ENCODE results near the gene SALL3. TPM values are rescaled to one million over a fixed set of nuclear protein-coding genes. Genes with fewer than 3 reads are reported as not detected.
A peak's percentile ranks its signal among the peaks of the same experiment; 100 is the strongest.

The SALL3 gene
- polyA plus RNA-seq, 12 donors: 0.03 to 0.11 (median 0.05) TPM; not detected in 8

DNA sequence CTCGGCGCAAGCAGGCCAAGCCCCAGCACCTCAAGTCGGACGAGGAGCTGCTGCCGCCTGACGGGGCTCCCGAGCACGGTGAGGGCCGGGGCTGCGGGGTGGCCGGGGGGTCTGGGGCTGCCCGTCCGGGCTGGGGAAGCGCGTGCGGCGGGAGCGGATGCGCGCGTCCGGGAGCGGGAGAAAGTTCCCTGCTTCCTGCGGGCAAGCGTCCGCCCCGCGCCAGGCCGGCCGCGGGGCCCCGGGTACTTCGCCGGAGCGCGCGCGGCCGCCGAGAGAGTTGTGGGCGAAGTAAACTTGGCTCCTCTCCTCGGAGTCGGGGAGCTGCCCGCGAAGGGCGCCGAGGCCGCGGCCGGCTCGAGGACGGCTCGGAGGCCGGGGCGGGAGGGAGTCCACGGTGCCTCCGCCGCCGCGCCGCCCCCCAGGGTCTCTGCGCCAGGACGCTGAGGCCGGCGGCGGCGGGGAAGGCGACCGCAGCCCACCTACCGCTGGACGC, 707 bp downstream of the SALL3 start:
- DNase-seq: no peak

DNA sequence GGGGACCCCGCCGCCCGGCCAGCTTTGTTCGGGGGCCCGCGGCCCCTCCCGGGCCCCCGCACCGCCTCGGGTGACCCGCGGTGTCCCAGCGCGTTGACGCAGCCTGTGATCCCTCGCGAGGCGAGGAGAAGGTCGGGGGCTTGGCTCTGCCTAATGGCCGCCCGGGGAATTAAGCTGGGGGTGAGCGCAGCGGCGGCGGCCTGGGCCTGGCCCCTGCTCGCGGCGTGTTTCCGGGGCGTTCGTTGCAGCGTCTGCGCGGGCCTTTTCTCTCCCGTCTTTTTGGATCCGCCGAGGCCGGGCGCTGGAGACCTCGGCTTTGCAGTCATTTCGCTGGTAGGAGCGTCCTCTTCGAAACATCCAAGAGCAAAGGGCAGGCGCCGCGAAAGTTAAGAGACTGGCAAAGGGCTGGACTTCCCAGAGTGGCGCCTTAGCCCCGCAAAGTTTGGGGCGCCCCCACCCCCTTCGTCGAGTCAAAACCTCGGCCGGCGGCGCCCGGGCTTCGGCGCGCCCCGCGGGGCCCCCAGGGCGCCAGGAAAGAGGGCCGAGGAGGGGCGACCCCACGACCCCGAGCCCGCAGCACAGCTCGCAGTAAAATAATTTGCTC, 1.3 kb downstream of the SALL3 start:
- no peak for DNase-seq

DNA sequence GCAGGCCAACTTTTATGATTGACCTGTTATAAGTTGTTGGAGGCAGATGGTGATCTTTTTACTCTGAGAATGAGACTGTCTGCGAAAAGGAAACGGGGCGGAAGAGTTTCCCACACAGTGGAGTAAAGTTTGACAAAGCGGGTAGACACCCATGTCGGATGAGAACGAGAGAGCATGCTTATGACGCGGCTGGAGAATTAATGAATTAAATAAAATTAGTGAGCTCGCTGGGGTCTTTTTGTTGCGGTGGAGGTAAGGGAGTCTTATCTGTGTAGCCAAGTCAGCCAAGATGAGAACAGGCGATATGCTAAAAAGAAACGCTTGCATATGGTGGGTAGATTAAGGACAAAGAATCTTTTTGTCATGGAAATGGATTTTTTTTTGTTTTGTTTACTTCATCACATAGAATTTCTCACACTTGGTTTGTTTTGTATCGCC, 1.8 kb downstream of the SALL3 start:
- DNase-seq: no peak

DNA sequence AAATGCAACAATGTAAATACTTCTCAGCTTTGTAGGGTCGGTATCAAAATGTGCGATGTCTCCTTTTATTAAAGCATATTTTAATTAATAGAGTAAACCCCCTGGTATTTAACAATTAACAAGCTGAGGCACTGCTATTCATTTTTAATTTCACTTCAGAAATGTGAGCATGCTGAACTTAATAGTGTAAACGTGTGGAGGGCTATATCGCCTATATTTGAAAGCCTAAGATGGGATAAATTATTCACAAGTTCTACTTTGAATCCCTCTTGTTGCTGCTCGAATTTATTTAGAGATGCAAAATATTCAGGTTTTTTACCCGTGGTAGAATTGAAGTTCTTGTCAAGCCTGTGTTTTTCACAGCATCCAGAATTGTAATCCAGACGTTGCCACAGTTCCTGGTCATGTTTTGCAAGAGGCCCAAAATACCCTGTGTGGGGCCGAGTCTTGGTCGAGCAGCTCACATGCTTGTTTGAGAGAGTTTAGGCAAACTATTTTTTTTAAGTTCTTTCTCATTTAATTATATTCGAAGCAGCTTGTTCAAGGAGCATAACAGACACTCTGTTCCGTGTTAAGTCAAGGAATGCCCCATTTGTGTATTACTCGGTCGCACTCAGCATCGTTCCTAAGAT, 2.5 kb downstream of the SALL3 start:
- no peak for DNase-seq

DNA sequence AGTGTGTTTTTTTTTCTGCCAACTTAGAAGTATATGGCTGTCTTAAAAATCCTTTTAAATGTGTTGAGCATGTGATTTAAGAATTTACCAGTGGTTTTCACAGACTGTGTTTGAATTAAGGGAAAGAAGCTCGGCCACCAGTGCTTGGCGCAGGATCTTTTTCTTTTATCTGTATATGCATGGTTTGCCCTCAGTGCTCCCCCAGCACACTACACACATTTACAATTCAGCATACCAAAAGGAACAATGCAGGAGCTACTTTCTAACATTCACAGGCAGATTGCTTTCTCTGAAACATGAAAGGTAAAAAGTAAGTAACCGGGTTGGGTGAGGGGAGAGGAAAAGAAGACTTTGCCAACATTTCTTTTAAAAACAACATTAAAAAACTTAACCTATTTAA, 3.9 kb downstream of the SALL3 start:
- no peak for DNase-seq

DNA sequence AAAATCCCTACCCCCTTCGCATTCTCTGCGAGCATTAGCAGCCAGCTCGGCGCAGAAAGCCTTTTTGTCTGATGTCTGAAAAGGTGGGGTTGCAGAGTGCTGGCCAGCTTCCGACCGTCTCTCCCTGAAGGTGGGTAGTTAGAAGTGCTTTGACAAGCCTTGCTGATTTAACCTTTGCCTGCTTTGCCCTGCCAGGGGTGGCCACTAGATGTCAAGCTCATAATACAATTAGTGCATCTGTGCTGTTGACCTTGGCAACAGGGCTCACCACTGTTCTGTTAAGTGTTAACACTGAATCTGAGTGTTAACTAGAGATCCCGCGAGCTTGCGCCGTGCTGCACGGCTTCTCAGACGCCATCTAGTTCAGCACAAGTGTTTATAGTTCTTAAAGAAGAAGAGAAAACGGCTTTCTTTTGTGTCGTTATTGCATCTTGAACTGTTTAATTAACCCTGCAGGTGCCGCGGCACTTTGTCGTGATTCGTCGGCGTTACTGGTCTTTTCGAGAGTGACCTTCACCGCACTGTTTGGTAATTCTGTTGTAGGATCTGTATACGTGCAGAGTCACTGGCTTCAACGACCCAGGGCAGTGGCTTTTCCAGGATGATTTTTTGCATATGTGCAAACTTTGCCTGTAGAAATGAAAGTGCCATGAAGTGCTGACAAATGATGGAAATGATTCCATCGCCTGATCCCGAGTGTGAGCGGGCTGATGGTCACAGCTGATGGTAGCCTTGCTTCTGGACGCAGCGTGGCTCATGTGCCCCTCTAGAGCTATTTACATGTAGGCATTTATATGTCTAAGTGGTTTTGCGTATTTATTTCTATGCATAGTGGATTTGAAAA, 5.5 kb downstream of the SALL3 start:
- DNase-seq: no peak

DNA sequence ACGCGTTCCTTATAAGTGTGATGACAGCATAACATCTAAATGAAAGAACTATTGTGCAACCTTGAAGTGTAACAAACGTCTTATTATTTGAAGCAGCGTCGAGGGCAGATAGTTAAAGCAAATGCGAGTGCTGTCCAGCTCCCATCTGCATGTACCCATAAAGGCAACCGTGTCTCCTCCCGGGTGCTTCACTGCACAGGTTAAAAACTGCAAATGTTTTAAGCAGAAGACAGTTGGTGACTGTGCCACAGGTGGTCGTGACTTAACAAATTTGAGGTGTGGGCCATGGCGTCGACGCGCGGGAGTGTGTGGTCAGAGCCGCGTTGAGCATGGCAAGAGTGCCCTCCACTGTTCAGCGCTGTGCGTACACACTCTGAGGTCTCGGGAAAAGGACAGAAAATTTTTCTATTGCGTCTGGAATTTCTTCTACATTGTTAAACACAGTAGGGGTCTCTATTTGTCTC, 6.4 kb downstream of the SALL3 start:
- DNase-seq: peak; percentile 39

DNA sequence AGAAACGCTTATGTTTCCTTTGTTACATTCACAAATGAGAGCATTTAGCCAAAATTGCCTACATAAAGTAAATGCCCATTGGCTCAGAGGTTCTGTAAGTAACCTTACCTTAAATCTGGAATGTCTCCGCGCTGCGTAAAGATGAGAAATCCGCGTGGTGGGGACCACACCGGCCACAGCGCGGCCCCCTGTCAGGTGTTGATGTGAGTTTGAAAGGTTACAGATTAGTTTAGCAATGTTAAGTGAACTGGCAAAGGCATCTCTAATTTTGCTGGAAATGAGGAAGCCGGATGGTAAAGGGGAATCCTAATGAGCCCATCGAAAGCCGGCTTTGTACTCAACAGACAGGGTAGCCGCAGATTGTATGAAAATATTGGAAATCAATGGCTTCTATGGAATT, 11.8 kb downstream of the SALL3 start:
- no peak for DNase-seq

DNA sequence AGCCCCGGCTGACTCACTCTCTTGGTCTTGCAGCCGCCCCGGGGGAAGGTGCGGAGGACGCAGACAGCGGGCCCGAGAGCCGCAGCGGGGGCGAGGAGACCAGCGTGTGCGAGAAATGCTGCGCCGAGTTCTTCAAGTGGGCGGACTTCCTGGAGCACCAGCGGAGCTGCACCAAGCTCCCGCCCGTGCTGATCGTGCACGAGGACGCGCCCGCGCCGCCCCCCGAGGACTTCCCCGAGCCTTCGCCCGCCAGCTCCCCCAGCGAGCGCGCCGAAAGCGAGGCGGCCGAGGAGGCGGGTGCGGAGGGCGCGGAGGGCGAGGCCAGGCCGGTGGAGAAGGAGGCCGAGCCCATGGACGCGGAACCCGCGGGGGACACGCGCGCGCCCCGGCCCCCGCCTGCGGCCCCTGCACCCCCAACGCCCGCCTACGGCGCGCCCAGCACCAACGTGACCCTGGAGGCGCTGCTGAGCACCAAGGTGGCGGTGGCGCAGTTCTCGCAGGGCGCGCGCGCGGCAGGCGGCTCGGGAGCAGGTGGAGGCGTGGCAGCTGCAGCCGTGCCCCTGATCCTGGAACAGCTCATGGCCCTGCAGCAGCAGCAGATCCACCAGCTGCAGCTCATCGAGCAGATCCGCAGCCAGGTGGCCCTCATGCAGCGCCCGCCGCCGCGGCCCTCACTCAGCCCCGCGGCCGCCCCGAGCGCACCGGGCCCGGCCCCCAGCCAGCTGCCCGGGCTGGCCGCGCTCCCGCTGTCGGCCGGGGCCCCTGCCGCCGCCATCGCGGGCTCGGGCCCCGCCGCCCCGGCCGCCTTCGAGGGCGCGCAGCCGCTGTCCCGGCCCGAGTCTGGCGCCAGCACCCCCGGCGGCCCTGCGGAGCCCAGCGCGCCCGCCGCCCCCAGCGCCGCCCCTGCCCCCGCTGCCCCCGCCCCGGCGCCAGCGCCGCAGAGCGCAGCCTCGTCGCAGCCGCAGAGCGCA, 12.7 kb downstream of the SALL3 start:
- no peak for DNase-seq

DNA sequence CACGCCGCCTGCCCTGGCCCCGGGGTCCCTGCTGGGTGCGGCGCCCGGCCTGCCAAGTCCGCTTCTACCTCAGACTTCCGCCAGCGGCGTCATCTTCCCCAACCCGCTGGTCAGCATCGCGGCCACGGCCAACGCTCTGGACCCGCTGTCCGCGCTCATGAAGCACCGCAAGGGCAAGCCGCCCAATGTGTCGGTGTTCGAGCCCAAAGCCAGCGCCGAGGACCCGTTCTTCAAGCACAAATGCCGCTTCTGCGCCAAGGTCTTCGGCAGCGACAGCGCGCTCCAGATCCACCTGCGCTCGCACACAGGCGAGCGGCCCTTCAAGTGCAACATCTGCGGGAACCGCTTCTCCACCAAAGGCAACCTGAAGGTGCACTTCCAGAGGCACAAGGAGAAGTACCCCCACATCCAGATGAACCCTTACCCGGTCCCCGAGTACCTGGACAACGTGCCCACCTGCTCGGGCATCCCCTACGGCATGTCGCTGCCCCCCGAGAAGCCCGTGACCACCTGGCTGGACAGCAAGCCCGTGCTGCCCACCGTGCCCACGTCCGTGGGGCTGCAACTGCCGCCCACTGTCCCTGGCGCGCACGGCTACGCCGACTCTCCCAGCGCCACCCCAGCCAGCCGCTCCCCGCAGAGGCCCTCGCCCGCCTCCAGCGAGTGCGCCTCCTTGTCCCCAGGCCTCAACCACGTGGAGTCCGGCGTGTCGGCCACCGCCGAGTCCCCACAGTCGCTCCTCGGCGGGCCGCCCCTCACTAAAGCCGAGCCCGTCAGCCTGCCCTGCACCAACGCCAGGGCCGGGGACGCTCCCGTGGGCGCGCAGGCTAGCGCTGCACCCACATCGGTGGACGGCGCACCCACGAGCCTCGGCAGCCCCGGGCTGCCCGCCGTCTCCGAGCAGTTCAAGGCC, 13.7 kb downstream of the SALL3 start:
- DNase-seq: no peak

DNA sequence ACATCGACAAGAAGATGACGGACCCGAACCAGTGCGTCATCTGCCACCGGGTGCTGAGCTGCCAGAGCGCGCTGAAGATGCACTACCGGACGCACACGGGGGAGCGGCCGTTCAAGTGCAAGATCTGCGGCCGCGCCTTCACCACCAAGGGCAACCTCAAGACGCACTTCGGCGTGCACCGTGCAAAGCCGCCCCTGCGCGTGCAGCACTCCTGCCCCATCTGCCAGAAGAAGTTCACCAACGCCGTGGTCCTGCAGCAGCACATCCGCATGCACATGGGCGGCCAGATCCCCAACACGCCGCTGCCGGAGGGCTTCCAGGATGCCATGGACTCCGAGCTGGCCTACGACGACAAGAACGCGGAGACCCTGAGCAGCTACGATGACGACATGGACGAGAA, 14.4 kb downstream of the SALL3 start:
- DNase-seq: no peak

DNA sequence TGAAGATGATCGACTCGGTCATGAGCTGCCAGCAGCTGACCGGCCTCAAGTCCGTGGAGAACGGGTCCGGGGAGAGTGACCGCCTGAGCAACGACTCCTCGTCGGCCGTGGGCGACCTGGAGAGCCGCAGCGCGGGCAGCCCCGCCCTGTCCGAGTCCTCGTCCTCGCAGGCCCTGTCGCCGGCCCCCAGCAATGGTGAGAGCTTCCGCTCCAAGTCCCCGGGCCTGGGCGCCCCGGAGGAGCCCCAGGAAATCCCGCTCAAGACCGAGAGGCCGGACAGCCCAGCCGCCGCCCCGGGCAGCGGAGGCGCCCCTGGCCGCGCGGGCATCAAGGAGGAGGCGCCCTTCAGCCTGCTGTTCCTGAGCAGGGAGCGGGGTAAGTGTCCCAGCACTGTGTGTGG, 14.9 kb downstream of the SALL3 start:
- DNase-seq: no peak

DNA sequence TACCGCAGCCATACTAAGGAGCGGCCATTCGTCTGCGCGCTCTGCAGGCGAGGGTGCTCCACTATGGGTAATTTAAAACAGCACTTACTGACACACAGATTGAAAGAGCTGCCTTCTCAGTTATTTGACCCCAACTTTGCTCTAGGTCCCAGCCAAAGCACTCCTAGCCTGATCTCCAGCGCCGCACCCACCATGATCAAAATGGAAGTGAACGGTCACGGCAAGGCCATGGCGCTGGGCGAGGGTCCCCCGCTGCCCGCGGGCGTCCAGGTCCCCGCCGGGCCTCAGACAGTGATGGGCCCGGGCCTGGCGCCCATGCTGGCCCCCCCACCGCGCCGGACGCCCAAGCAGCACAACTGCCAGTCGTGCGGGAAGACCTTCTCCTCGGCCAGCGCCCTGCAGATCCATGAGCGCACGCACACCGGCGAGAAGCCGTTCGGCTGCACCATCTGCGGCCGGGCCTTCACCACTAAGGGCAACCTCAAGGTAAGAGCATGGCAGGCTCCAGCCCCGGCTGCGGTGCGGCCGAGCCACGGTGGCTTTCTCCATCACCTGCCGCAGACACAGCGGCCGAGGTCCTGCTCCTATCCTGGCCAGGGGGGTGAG, 15.5 kb downstream of the SALL3 start:
- DNase-seq: no peak

DNA sequence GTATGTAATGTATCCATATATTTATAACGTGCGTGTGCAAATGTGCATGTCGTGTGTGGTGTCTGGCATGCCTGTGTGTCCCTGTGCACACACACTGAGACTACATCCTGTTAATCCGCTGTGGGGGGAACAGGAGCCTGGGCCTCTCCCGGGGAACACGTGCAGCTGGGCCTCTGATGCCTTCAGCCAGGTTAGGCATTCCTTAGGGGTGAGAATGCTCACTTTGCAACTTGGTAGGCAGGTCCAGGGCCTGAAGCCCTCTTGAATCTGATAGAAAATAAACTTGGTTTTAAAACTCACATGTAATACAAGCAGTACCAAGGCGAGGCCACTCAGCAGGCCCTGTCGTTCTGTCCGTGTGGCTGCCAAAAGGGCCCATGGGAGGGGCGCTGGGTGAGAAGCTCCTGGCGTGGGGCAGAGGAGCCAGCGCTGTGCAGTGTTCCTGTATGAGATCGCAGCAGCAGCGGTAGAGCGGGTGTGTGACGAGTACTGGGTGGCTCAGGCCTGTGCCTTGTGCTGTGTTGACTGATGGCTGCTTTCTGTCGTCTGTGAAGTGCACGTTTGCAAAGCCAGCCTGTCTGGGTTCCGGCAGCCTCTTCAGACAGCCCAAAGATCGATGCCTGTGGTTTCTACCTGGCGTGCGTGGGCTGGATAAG, 16.2 kb downstream of the SALL3 start:
- no peak for DNase-seq

DNA sequence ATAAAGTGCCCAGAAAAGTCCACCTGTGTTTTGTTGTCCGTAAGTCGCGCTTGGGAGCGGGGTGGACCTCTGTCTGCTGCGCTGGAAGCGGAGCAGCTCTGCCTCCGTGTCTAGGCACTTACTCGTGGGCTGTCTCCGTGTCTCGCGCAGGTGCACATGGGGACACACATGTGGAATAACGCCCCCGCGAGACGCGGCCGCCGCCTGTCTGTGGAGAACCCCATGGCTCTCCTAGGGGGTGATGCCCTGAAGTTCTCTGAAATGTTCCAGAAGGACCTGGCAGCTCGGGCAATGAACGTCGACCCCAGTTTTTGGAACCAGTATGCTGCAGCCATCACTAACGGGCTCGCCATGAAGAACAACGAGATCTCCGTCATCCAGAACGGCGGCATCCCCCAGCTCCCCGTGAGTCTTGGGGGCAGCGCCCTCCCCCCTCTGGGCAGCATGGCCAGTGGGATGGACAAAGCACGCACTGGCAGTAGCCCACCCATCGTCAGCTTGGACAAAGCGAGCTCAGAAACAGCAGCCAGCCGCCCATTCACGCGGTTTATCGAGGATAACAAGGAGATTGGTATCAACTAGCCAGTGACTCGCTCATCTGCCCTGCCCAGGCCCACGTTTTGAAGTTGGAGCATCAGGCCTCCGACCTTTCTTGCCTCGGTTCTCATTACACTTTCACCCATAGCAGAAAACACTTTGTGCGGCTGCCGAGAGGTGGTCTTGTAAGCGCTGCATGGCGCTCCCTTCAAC, 17.3 kb downstream of the SALL3 start:
- no peak for DNase-seq

DNA sequence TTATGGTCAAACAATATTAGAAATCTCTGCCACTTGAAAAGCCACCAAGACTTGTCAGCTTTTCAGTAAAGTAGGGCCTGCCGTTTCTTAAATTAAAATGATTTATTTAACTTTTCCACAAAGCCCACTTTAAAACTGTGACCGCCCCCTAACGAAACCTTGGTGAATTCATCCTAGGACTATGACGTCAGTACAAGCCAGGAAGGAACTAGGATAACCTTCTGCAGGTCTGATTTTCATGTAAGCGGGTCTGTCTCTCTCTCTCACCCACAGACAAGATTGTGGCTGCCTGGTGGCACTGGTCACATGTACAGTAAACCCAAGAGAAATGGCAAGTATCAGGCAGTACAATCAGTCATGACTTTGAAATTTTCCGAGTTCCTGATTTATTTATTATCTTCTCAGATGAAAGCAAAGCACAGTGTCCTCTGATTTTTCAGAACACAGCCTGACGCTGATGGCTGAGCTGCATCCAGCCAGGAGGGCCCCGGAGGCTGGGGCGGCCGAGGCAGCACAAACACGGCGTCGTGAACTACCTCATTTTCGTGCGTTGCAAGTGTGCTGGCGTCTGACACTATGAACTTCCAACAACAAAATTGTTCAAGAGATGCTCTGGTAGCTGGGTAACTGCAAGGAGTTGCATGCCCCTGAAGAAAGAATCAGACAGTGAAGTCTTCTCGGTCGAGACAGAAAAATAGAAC, 18.9 kb downstream of the SALL3 start:
- no peak for DNase-seq

DNA sequence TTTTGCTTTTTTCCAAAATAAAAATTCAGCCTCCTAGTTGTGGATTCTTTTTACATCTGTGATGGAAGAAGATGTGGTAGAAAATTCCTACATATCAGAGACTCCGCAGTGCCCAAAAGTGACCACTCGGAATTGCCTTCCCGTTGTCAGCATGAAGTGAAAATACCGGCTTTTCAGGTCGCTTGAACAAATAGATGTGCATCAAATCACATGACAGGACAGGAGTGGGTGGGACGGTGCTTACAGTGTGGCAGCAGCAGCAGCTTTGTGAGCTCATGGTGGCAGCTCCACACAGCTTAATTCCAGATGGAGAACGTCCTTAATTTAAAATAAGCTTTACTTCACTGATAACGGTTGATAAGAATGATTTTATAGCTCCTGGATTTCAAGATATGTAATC, 20.3 kb downstream of the SALL3 start:
- no peak for DNase-seq

DNA sequence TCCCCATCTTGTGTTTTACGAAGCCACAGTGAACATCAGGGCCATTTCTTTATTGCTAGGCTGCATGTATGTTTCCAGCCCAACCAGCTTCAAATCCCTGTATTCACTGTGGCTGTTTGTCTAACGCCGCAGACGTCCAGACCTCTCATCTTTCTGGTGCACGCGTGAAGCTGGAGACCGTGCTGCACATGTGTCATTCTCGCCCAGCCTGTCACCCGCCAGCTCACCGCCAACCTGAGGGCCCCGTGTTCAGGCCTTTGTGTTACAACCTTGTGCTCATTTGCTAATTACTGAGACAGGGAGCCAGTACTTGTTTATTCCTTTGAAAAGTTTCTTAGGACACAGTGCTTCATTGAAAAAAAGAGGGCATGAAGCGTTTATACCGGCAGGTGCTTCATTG, 21.4 kb downstream of the SALL3 start:
- DNase-seq: no peak
